ENCODE data around the gene CARD11. TPM values are rescaled to one million over a fixed set of nuclear protein-coding genes. Genes with fewer than 3 reads are reported as not detected.

Gene CARD11
- total RNA-seq, 4 donors from 2014 or later = 3.1 to 53.6 (median 5.9) TPM

DNA sequence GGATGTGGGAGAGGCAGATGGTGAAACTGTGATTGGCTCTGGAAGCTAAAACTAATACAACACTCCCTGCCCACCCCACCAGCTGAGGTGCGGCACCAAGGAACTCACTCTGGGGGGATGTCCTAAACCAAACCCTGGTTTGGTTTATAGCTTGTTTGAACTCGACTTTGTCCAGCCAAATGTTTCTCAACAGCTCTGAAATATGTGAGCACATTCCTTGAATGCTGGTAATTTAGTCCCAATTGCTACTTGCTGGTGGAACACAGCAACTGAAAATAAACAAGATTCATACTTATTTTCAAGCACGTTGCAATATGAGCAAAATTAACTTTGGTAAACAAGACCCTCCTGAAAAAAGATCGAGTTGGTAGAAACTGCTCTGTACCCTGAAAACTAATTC lies 39.7 kb upstream of the CARD11 start:
- H3K4me3 ChIP-seq = no peak overlapping the region
- TF ChIP-seq, protein P1, sequence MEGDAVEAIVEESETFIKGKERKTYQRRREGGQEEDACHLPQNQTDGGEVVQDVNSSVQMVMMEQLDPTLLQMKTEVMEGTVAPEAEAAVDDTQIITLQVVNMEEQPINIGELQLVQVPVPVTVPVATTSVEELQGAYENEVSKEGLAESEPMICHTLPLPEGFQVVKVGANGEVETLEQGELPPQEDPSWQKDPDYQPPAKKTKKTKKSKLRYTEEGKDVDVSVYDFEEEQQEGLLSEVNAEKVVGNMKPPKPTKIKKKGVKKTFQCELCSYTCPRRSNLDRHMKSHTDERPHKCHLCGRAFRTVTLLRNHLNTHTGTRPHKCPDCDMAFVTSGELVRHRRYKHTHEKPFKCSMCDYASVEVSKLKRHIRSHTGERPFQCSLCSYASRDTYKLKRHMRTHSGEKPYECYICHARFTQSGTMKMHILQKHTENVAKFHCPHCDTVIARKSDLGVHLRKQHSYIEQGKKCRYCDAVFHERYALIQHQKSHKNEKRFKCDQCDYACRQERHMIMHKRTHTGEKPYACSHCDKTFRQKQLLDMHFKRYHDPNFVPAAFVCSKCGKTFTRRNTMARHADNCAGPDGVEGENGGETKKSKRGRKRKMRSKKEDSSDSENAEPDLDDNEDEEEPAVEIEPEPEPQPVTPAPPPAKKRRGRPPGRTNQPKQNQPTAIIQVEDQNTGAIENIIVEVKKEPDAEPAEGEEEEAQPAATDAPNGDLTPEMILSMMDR (IDR thresholded peaks at IDR 0.05) = no peak
- TF ChIP-seq POLR2A (IDR thresholded peaks at IDR 0.05) = no peak

DNA sequence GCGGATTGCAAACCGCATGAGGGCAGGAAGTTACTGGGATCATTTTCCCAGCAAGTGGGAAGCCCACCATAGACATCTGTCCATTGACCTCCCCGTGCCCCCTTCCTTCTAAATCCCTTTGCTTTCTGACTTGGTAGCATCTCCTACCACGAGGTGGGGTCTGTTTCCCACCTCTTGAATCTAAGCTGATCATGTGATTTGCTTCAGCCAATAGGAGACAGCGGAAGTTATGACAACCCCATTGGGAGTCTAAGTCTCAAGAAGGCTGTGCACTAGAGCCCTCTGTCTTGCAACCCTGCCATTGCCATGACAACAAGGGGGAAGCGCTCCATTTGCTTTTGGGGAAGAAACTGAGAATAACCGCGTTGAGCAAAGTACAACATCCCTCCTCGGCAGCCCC lies 39.2 kb upstream of the CARD11 start:
- Histone ChIP-seq H3K36me3 (no peaks in the 10 kb centered on the region), H3K27me3 (no peaks in the 10 kb centered on the region), H3K4me1 (no peaks in the 10 kb centered on the region), H3K27ac (no peak overlapping the region), H3K9me3 (no peaks in the 10 kb centered on the region), H3K4me3 (no peak overlapping the region)
- DNase-seq = no peak
- TF ChIP-seq, protein P1 (IDR thresholded peaks at IDR 0.05) = no peak
- TF ChIP-seq POLR2A (IDR thresholded peaks at IDR 0.05) = no peak

More for the DNA sequence above, 39.7 kb upstream of the CARD11 start:
- no peak for DNase-seq
- H3K9me3 ChIP-seq = no peaks in the 10 kb centered on the region
- no peaks in the 10 kb centered on the region for H3K36me3 ChIP-seq
- H3K27ac ChIP-seq = no peak overlapping the region
- H3K27me3 ChIP-seq = no peaks in the 10 kb centered on the region
- no peaks in the 10 kb centered on the region for H3K4me1 ChIP-seq

DNA sequence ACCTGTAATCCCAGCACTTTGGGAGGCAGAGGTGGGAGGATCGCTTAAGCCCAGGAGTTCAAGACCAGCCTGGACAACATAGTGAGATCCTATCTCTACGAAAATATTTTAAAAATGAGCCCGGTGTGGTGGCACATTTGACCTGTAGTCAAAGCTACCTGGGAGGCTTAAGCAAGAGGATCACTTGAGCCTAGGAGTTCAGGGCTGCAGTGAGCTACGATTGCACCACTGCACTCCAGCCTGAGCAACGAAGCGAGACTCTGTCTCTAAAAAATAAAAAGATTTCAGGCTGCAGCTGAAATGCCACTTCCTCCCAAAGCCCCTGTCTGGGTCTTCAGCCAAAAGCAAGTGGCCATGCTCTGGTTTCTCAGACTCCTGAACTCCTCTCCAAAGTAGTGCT lies 38.7 kb upstream of the CARD11 start:
- Histone ChIP-seq H3K9me3 (no peaks in the 10 kb centered on the region), H3K27me3 (no peaks in the 10 kb centered on the region), H3K27ac (no peak overlapping the region), H3K4me3 (no peak overlapping the region), H3K36me3 (no peaks in the 10 kb centered on the region), H3K4me1 (no peaks in the 10 kb centered on the region)
- DNase-seq = no peak
- TF ChIP-seq, protein P1 (IDR thresholded peaks at IDR 0.05) = no peak
- no peak for TF ChIP-seq POLR2A (IDR thresholded peaks at IDR 0.05)

DNA sequence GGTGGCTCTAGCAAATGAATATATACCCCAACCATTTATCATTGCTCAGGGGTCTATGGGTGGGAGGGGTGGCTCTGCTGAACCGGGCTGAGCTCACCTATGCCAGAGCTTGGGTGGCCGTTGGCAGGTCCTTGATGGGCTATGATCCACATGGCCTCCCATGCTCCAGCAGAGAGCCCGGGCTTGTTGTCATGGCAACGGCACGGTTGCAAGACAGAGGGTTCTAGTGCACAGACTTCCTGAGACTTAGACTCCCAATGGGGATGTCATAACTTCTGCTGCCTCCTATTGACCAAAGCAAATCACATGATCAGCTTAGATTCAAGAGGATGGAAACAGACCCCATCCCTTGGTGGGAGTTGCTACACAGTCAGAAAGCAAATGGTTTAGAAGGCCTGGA lies 36.4 kb upstream of the CARD11 start:
- TF ChIP-seq, protein P1 (IDR thresholded peaks at IDR 0.05) = no peak
- no peak for TF ChIP-seq POLR2A (IDR thresholded peaks at IDR 0.05)
- no peak overlapping the region for H3K4me3 ChIP-seq
- H3K4me1 ChIP-seq = no peaks in the 10 kb centered on the region
- no peaks in the 10 kb centered on the region for H3K36me3 ChIP-seq
- H3K27me3 ChIP-seq = no peaks in the 10 kb centered on the region
- H3K27ac ChIP-seq = no peak overlapping the region
- peaks cover 0 to 2% (median 0%) of the 10 kb centered on the region in 4 donors for H3K9me3 ChIP-seq
- no peak for DNase-seq

DNA sequence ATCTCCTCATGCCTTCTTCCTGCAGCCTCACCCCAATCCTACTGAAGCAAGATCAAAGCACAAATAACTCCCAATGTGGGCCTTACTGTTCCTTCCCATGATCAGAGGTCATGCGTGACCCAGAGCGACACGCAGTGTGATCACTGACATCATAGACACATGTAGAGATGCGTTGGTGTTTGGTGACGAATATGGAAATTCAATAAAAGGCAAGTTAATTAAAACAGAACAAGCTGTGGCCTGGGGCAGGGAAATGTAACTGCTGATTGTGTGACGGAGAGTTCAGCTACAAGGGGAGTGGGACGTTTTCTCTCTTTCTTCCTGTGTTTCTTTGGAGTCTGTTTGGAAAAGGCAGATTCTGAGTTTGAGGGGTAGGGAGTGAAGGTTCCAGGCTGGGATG lies 34.8 kb upstream of the CARD11 start:
- no peak overlapping the region for H3K4me3 ChIP-seq
- no peaks in the 10 kb centered on the region for H3K36me3 ChIP-seq
- H3K9me3 ChIP-seq = peaks cover 0 to 2% (median 0%) of the 10 kb centered on the region in 4 donors
- H3K27ac ChIP-seq = no peak overlapping the region
- no peak for TF ChIP-seq POLR2A (IDR thresholded peaks at IDR 0.05)
- TF ChIP-seq, protein P1 (IDR thresholded peaks at IDR 0.05) = no peak
- H3K27me3 ChIP-seq = no peaks in the 10 kb centered on the region
- H3K4me1 ChIP-seq = no peaks in the 10 kb centered on the region
- DNase-seq = no peak

DNA sequence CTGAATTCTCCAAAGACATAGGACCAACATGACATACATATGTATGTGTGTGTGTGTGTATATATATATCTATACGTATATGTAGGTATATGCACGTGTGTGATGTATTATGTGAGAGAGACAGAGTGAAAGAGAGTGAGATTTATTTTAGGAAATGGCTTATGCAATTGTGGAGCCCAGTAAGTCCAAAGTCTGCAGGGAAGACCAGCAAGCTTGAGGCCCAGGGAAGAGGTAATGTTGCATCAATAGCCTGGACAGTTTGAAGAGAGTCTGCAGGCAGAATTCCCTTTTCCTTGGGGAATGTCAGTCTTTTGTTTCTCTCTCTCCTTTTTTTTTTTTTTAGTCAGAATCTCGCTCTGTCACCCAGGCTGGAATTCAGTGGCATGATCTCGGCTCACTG lies 33.0 kb upstream of the CARD11 start:
- H3K9me3 ChIP-seq = peaks cover 0 to 2% (median 0%) of the 10 kb centered on the region in 4 donors
- no peaks in the 10 kb centered on the region for H3K36me3 ChIP-seq
- H3K4me3 ChIP-seq = no peak overlapping the region
- H3K27me3 ChIP-seq = no peaks in the 10 kb centered on the region
- no peak for DNase-seq
- TF ChIP-seq, protein P1 (IDR thresholded peaks at IDR 0.05) = no peak
- TF ChIP-seq POLR2A (IDR thresholded peaks at IDR 0.05) = no peak
- no peaks in the 10 kb centered on the region for H3K4me1 ChIP-seq
- no peak overlapping the region for H3K27ac ChIP-seq
